ENCODE data around the gene C10orf71.

DNA sequence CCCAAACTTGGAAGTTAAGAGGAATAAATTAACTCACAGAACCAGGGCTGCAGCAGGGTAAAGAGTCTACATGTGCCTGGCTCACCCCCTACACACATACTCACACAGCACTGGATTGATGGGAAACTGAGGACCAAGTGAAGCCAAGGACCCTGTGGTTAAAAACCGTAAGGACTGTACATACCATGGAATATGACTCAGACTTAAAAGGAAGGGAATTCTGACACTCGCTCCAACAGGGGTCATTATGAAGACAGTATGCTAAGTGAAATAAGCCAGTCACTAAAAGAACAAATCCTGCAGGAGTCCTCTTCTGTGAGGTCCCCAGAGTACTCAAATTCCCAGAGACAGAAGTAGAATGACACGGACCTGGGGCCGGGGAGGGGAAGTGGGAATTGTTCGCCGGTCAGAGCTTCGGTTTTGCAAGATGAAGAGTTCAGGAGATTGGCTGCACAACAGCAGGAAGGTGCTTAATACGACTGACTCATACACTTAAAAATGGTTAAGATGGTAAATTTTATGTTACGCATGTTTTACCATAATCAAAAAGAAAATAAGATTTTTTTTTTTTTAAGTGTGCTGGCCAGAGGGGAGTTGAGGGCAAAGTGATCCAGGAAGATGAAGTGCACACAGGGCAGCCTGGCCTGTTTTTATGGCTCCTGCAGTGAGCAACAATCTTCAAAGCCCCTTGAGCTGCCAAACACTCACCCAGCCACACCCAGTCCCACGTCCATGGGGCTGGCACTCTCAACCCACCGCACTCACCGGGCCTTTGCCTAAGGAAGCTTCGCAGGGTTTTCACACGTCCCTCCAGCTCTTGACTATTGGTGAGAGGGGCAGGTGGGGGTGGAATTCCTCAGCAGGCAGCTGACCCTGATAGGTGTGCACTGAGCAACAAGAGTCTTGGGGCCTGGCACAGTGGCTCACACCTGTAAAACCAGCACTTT, 70.5 kb downstream of the C10orf71 start:
- TF ChIP-seq CTCF (IDR thresholded peaks at IDR 0.05 in 2 of 3, conservative IDR thresholded peaks at IDR 0.05 in 1 of 3; ENCODE audit: borderline replicate concordance in 1 of 3, insufficient read depth in 1 of 3, low read depth in 2 of 3, low read length in 2 of 3) (no peak), SP1 (IDR thresholded peaks at IDR 0.05; ENCODE audit: low read depth) (no peak), ATF3 (IDR thresholded peaks at IDR 0.05) (no peak), REST (IDR thresholded peaks at IDR 0.05; ENCODE audit: low read depth) (no peak), POLR2A (IDR thresholded peaks at IDR 0.05; ENCODE audit: borderline replicate concordance, extremely low read depth, insufficient read depth, insufficient read length) (no peak), POLR2AphosphoS5 (IDR thresholded peaks at IDR 0.05; ENCODE audit: low read depth, low read length) (no peak), CEBPB (IDR thresholded peaks at IDR 0.05; ENCODE audit: low read depth) (no peak)

Measured in HCT116 (cell line).